Left renal pelvis (tissue), 4 donors: ENCODE data around the gene LLCFC1. TPM values are rescaled to one million over a fixed set of nuclear protein-coding genes. Genes with fewer than 3 reads are reported as not detected.

Experiments used
- DNase-seq, 4 donors: peaks; one replicate each; pipeline ENCODE4 v3.0.0-alpha.2; 2013; ENCODE audit warnings: low read depth in 4 of 4, low spot score in 3 of 4
- polyA plus RNA-seq, 4 donors: library from polyadenylated mRNA; unstranded; fragments of 120-200 nt; gene quantifications; one replicate each; pipeline ENCODE4 v1.2.1, GENCODE V29; 2013; ENCODE audit not compliant: insufficient read length in 4 of 4

Gene LLCFC1
- polyA plus RNA-seq, result under 1 TPM; 0.21 to 0.99 (median 0.47) TPM

GRCh38 chr7:142939226-142939910 lies at the start of gene LLCFC1:
Gene LLCFC1 (plus strand): TSS chr7:142939484. CDS start chr7:142939622, 138 bp downstream.
- no peak for DNase-seq

- no peak for DNase-seq
Measured at GRCh38 chr7:142889816-142890215, 49.5 kb upstream of the LLCFC1 start.

GRCh38 chr7:142890874-142891485 lies 48.3 kb upstream of the LLCFC1 start:
- no peak for DNase-seq

GRCh38 chr7:142891490-142892082 lies 47.7 kb upstream of the LLCFC1 start:
- DNase-seq, result no peak

- no peak for DNase-seq
Measured at GRCh38 chr7:142892951-142893350, 46.3 kb upstream of the LLCFC1 start.

- no peak for DNase-seq
Measured at GRCh38 chr7:142894112-142894984, 44.9 kb upstream of the LLCFC1 start.

GRCh38 chr7:142894985-142895593 lies 44.2 kb upstream of the LLCFC1 start:
- no peak for DNase-seq

GRCh38 chr7:142896151-142896550 lies 43.1 kb upstream of the LLCFC1 start:
- DNase-seq, result no peak

- DNase-seq, result no peak
Measured at GRCh38 chr7:142896741-142897379, 42.4 kb upstream of the LLCFC1 start.

- DNase-seq, result no peak
Measured at GRCh38 chr7:142897691-142898090, 41.6 kb upstream of the LLCFC1 start.

GRCh38 chr7:142898377-142899170 lies 40.7 kb upstream of the LLCFC1 start:
- DNase-seq, result no peak

- no peak for DNase-seq
Measured at GRCh38 chr7:142899661-142900060, 39.6 kb upstream of the LLCFC1 start.

- no peak for DNase-seq
Measured at GRCh38 chr7:142901426-142902259, 37.6 kb upstream of the LLCFC1 start.

GRCh38 chr7:142904128-142904527 lies 35.2 kb upstream of the LLCFC1 start:
- DNase-seq, result no peak

GRCh38 chr7:142905759-142906158 lies 33.5 kb upstream of the LLCFC1 start:
- no peak for DNase-seq

GRCh38 chr7:142906643-142907042 lies 32.6 kb upstream of the LLCFC1 start:
- DNase-seq, result no peak

- DNase-seq, result no peak
Measured at GRCh38 chr7:142908290-142908689, 31.0 kb upstream of the LLCFC1 start.
